Prostate gland (tissue), 2 donors: ENCODE results near the gene RRP7A.

Experiments used
- POLR2A ChIP-seq: fragments of 450-650 bp; IDR thresholded peaks from one replicate; pipeline ENCODE4 v1.6.1; 2016; ENCODE audit warnings: antibody characterized with exemption, mild to moderate bottlenecking
- POLR2AphosphoS5 ChIP-seq: sonication (generic); formaldehyde crosslinking; IDR thresholded peaks from one replicate; pipeline ENCODE4 v1.6.1; 2017; ENCODE audit warnings: antibody characterized with exemption
- TF ChIP-seq, protein P1 (sequence below), 4 experiments: fragments of 200-600 bp in 2 of 4; fragments of 450-650 bp in 2 of 4; sonication (generic) in 2 of 4; IDR thresholded peaks; 1 replicate in 3 of 4; 2 replicates in 1 of 4; pipeline ENCODE4 v1.5.1; 2016 to 2019; ENCODE audit warnings: antibody characterized with exemption in 4 of 4, mild to moderate bottlenecking in 2 of 4, moderate library complexity in 2 of 4

DNA sequence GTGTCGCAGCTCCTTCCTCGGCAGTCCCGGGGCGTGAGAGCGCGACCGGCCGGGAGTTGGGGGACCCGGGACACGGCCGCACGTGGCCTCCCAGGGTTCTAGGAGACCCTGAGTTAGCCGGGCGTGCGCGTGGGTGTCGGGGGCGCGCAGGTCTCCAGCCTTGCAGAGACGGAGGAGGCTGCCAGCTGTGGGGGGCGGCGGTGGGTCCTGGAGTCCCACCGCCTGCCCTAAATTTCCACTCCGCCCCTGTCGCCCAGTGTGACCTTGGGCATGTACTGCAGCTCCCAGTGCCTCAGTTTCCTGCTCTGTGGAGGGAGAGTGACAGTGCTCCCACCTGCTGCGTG is 18.8 kb downstream of the RRP7A start:
- TF ChIP-seq, protein P1, sequence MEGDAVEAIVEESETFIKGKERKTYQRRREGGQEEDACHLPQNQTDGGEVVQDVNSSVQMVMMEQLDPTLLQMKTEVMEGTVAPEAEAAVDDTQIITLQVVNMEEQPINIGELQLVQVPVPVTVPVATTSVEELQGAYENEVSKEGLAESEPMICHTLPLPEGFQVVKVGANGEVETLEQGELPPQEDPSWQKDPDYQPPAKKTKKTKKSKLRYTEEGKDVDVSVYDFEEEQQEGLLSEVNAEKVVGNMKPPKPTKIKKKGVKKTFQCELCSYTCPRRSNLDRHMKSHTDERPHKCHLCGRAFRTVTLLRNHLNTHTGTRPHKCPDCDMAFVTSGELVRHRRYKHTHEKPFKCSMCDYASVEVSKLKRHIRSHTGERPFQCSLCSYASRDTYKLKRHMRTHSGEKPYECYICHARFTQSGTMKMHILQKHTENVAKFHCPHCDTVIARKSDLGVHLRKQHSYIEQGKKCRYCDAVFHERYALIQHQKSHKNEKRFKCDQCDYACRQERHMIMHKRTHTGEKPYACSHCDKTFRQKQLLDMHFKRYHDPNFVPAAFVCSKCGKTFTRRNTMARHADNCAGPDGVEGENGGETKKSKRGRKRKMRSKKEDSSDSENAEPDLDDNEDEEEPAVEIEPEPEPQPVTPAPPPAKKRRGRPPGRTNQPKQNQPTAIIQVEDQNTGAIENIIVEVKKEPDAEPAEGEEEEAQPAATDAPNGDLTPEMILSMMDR (IDR thresholded peaks at IDR 0.05), result no peak
- TF ChIP-seq POLR2A, result no peak
- TF ChIP-seq POLR2AphosphoS5, result no peak
